Epithelial cell of proximal tubule (primary cell): ENCODE results near the gene MAML3. TPM values are rescaled to one million over a fixed set of nuclear protein-coding genes. Genes with fewer than 3 reads are reported as not detected.

Experiments
- DNase-seq: peaks from one replicate; pipeline ENCODE4 v3.0.0-alpha.2; 2011; ENCODE audit warnings: low read depth
- H3K4me3 ChIP-seq: 2 replicates; pipeline ENCODE4 v1.5.1; 2011; ENCODE audit warnings: low read depth, mild to moderate bottlenecking, low read length
- total RNA-seq: library from RNA; depleted of rRNA; stranded (reverse); fragments of >200 nt; gene quantifications from 2 replicates; pipeline ENCODE4 v1.2.3, GENCODE V29; 2015
- TF ChIP-seq, protein P1 (sequence below): conservative IDR thresholded peaks from 2 replicates; pipeline ENCODE4 v1.5.1; 2012; ENCODE audit warnings: low read depth, mild to moderate bottlenecking, low read length

The MAML3 gene
- total RNA-seq, 1 donor from 2014 or later, result 1.2 TPM

DNA sequence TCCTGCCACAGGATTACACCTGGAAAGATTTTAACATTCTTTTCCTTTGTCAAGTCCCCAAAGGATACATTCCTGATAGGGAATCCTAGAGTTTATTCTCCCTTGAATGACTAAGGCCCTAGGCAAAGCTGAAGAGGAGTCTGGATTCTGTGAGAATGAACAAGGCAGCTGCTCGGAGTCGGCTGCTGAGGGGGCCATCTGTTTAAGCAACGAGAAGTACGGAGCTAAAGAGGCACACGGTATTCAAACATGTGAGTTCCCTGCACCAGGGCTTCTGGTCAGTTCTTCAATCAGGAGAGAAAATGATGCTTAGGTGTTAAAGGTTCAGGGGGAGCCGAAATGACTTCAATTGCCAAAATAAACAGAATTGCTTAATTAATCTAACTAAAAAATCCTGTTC lies 390.8 kb downstream of the MAML3 start:
- no peak overlapping the region for H3K4me3 ChIP-seq
- no peak for DNase-seq
- TF ChIP-seq, protein P1, sequence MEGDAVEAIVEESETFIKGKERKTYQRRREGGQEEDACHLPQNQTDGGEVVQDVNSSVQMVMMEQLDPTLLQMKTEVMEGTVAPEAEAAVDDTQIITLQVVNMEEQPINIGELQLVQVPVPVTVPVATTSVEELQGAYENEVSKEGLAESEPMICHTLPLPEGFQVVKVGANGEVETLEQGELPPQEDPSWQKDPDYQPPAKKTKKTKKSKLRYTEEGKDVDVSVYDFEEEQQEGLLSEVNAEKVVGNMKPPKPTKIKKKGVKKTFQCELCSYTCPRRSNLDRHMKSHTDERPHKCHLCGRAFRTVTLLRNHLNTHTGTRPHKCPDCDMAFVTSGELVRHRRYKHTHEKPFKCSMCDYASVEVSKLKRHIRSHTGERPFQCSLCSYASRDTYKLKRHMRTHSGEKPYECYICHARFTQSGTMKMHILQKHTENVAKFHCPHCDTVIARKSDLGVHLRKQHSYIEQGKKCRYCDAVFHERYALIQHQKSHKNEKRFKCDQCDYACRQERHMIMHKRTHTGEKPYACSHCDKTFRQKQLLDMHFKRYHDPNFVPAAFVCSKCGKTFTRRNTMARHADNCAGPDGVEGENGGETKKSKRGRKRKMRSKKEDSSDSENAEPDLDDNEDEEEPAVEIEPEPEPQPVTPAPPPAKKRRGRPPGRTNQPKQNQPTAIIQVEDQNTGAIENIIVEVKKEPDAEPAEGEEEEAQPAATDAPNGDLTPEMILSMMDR, result no peak

DNA sequence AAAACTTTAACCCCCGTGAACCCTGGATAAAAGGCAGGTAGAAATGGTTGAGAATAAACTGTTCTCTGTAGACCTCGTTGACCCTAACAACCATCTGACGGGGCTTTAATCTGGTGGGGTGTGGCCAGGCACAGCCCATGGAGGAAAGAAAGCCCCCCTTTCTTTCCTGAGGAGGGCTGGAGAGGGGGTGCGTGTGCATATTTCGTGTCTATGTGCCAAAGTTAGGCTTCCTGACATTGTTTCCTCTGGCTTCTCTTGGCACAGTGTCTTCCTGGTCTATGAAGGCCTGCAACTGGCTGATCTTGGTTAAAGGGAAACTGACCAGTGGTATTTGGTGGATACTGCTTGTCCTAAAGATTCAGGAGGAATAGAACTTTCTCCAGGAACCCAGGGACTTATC lies 391.3 kb downstream of the MAML3 start:
- TF ChIP-seq, protein P1, result no peak
- DNase-seq, result no peak
- H3K4me3 ChIP-seq, result no peak overlapping the region

DNA sequence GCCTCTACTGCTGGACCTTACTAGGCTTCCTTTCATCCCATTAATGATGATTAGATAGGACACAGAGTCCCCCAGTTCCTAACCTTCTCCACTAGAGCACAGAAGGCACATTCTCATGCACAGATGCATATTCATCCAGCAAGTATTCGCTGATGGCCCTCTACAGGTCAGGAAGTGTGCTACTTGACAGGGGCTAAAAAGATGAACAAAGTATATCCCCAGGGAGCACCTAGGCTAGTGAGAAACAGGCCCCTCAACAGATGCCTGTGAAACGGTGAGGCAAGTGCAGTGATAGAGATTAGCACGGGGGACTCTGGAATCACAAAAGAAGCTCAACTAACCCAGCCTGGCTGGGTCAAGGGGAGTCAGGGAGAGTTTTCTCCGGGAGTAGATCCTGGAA lies 392.5 kb downstream of the MAML3 start:
- TF ChIP-seq, protein P1, result peak; percentile 64
- no peak for DNase-seq
- H3K4me3 ChIP-seq, result no peak overlapping the region

DNA sequence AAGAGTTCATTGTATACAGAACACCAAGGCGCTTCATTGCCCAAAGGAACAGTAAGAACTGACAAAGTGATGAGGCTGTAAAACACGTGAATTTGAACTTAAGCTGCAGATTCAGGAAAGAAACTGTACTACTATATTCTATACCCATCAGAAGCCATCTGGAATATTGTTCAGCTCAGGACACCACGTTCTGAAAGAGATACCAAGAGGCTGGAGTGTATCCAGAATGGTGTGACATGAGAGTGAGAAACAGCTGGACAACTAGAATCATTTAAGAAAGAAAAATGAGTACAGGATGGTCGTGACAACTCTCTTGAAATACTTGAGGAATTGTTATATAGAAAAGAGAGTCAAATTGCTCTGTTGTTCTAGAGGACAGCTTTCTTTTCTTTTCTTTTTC lies 393.4 kb downstream of the MAML3 start:
- DNase-seq, result no peak
- no peak overlapping the region for H3K4me3 ChIP-seq
- TF ChIP-seq, protein P1, result no peak

DNA sequence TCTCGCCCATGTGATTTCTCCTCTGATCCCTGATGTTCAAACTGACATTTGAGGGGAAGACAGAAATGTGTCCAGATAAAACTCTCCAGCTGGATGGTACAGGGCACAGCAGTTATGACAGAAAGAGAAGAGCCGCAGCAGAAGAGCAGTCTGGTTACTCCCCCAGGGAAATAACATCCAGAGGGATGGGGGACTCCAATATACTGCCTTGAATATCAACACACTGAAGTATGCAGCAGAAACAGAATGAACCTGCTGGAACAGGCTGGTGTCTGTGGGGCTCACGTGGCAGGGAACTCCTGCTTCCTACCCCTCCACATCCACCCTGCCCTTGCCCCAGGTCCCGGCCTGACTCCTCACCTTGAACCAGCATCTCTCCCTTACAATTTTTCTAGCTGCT lies 394.9 kb downstream of the MAML3 start:
- DNase-seq, result no peak
- no peak overlapping the region for H3K4me3 ChIP-seq
- TF ChIP-seq, protein P1, result no peak

DNA sequence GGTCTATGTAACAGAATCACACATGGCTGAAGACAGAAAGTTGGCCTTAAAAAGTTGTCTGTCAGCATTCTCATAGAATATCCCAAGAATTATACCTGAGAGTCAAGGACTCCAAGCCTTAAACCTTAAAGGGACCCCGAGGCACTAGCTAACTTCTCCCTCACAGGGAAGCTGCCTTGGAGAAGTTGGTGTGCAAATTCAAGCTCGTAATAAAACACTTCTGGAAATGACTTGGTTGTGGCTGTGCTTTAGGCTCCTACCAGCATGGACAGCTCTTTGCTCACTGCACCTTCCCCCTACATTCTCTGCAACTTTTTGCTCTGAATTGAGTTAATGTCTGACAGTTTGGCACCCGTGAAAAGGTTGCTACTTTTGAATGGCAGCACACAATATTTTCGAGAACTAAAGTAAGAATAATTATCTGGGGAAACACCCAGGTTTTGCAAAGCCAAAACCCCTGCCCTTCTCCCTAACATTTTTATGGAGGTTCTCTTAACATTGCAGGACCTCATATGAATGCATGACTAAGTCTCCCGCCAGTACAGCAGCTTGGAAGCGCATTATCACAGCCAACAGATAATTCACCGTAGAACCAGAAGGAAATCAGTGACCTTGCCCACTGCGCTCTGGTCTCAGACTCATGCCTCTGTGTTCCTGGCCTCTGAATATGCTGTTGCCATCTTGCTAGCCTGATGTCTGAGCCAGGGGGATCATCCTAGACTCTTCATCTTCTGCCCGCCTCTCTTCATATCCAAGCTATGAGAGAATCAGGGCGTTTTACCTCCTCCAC lies 397.4 kb downstream of the MAML3 start:
- H3K4me3 ChIP-seq, result no peak overlapping the region
- TF ChIP-seq, protein P1, result no peak
- no peak for DNase-seq

DNA sequence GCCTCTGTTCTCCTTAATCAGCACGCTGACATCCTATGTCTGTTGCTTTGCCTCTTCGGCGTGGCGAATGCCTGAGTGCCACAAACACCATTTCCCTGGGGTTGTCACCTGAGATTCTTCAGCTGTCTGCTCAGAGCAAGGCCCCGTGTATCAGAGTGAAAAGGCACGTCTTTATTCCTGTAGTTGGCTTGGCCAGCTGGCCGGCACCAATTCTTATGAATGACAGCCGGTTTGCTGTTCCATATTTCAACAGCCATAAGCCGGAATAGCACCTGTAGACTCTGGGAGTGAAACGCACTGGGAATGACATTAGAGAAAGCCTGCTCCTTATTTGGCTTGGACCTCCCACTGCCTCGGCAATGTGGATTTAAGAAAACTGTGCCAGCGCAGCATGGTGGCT lies 399.0 kb downstream of the MAML3 start:
- TF ChIP-seq, protein P1, result no peak
- H3K4me3 ChIP-seq, result no peak overlapping the region
- no peak for DNase-seq
